ENCODE measurements around the gene CIAO1.
"Not testable (repeated sequence)": the region's sequence is repeated elsewhere in the genome, so short reads cannot be mapped to it uniquely, and the experiment has no call there.

CIAO1 gene

GRCh38 chr2:96250188-96250587, 15.8 kb upstream of the CIAO1 start:
- no peak for DNase-seq (ENCODE audit: low read depth)

- no peak for DNase-seq (ENCODE audit: low read depth)
Measured at GRCh38 chr2:96251721-96252292, 14.2 kb upstream of the CIAO1 start.

GRCh38 chr2:96252526-96252925, 13.5 kb upstream of the CIAO1 start:
- DNase-seq (ENCODE audit: low read depth): no peak

GRCh38 chr2:96253006-96253405, 13.0 kb upstream of the CIAO1 start:
- DNase-seq (ENCODE audit: low read depth): no peak

- no peak for DNase-seq (ENCODE audit: low read depth)
Measured at GRCh38 chr2:96254571-96254970, 11.5 kb upstream of the CIAO1 start.

- no peak for DNase-seq (ENCODE audit: low read depth)
Measured at GRCh38 chr2:96256611-96257113, 9.4 kb upstream of the CIAO1 start.

- not testable (repeated sequence) for DNase-seq (ENCODE audit: low read depth)
Measured at GRCh38 chr2:96257744-96258143, 8.3 kb upstream of the CIAO1 start.

GRCh38 chr2:96258166-96259022, 7.6 kb upstream of the CIAO1 start:
- no peak for DNase-seq (ENCODE audit: low read depth)

GRCh38 chr2:96259497-96259921, 6.5 kb upstream of the CIAO1 start:
- no peak for DNase-seq (ENCODE audit: low read depth)

- DNase-seq (ENCODE audit: low read depth): no peak
Measured at GRCh38 chr2:96260387-96261260, 5.4 kb upstream of the CIAO1 start.

GRCh38 chr2:96261328-96262003, 4.6 kb upstream of the CIAO1 start:
- no peak for DNase-seq (ENCODE audit: low read depth)

- DNase-seq (ENCODE audit: low read depth): no peak
Measured at GRCh38 chr2:96262306-96262705, 3.7 kb upstream of the CIAO1 start.

GRCh38 chr2:96264086-96264485, 1.9 kb upstream of the CIAO1 start:
- no peak for DNase-seq (ENCODE audit: low read depth)

- DNase-seq (ENCODE audit: low read depth): no peak
Measured at GRCh38 chr2:96264656-96265348, 1.2 kb upstream of the CIAO1 start.

GRCh38 chr2:96265349-96265839, 631 bp upstream of the CIAO1 start:
- peak; percentile 38 for DNase-seq (ENCODE audit: low read depth)

- DNase-seq (ENCODE audit: low read depth): peak; percentile 14
Measured at GRCh38 chr2:96267159-96267971, 1.3 kb downstream of the CIAO1 start.

GRCh38 chr2:96271995-96272394, 6.0 kb downstream of the CIAO1 start:
- DNase-seq (ENCODE audit: low read depth): no peak

- DNase-seq (ENCODE audit: low read depth): no peak
Measured at GRCh38 chr2:96273763-96274162, 7.7 kb downstream of the CIAO1 start.

- no peak for DNase-seq (ENCODE audit: low read depth)
Measured at GRCh38 chr2:96274355-96275056, 8.5 kb downstream of the CIAO1 start.

Measured in activated T-cell treated with anti-CD3 and anti-CD28 coated beads for 1 hour (primary cell).